IPS-11a (cell line): ENCODE results near the gene RAD51B.

Source experiments
- H3K4me3 ChIP-seq: one replicate; pipeline ENCODE4 v1.5.1; 2013; ENCODE audit warnings: low read depth, low read length, control low read depth

Gene RAD51B

GRCh38 chr14:68370057-68370360 is 550.4 kb downstream of the RAD51B start:
- no peak overlapping the region for H3K4me3 ChIP-seq

- no peak overlapping the region for H3K4me3 ChIP-seq
Measured at GRCh38 chr14:68372368-68372767, 552.8 kb downstream of the RAD51B start.

- H3K4me3 ChIP-seq, result no peak overlapping the region
Measured at GRCh38 chr14:68373124-68373646, 553.6 kb downstream of the RAD51B start.

- H3K4me3 ChIP-seq, result no peak overlapping the region
Measured at GRCh38 chr14:68373847-68374444, 554.4 kb downstream of the RAD51B start.

- no peak overlapping the region for H3K4me3 ChIP-seq
Measured at GRCh38 chr14:68374682-68375081, 555.1 kb downstream of the RAD51B start.

- H3K4me3 ChIP-seq, result no peak overlapping the region
Measured at GRCh38 chr14:68375376-68375775, 555.8 kb downstream of the RAD51B start.

- H3K4me3 ChIP-seq, result no peak overlapping the region
Measured at GRCh38 chr14:68376067-68376779, 556.6 kb downstream of the RAD51B start.

GRCh38 chr14:68377006-68377405 is 557.4 kb downstream of the RAD51B start:
- H3K4me3 ChIP-seq, result no peak overlapping the region

- H3K4me3 ChIP-seq, result no peak overlapping the region
Measured at GRCh38 chr14:68377459-68377858, 557.9 kb downstream of the RAD51B start.

- H3K4me3 ChIP-seq, result no peak overlapping the region
Measured at GRCh38 chr14:68379510-68380328, 560.1 kb downstream of the RAD51B start.

GRCh38 chr14:68380329-68380741 is 560.8 kb downstream of the RAD51B start:
- H3K4me3 ChIP-seq, result no peak overlapping the region

- H3K4me3 ChIP-seq, result no peak overlapping the region
Measured at GRCh38 chr14:68384335-68384734, 564.8 kb downstream of the RAD51B start.

- H3K4me3 ChIP-seq, result no peak overlapping the region
Measured at GRCh38 chr14:68384881-68385280, 565.3 kb downstream of the RAD51B start.

- H3K4me3 ChIP-seq, result no peak overlapping the region
Measured at GRCh38 chr14:68386446-68386845, 566.9 kb downstream of the RAD51B start.

GRCh38 chr14:68386950-68387779 is 567.6 kb downstream of the RAD51B start:
- no peak overlapping the region for H3K4me3 ChIP-seq

GRCh38 chr14:68389943-68390342 is 570.4 kb downstream of the RAD51B start:
- no peak overlapping the region for H3K4me3 ChIP-seq

GRCh38 chr14:68390741-68391140 is 571.2 kb downstream of the RAD51B start:
- H3K4me3 ChIP-seq, result no peak overlapping the region

GRCh38 chr14:68391311-68392014 is 571.9 kb downstream of the RAD51B start:
- no peak overlapping the region for H3K4me3 ChIP-seq

GRCh38 chr14:68392393-68393141 is 573.0 kb downstream of the RAD51B start:
- H3K4me3 ChIP-seq, result no peak overlapping the region

GRCh38 chr14:68393259-68393658 is 573.7 kb downstream of the RAD51B start:
- no peak overlapping the region for H3K4me3 ChIP-seq
